ENCODE data around the gene LOXL1. TPM values are rescaled to one million over a fixed set of nuclear protein-coding genes. Genes with fewer than 3 reads are reported as not detected.

The LOXL1 gene
- total and polyA plus RNA-seq, 2 of the 13 experiments (the other 11 are each of a cell fraction or from before 2014, with no cell fraction given): 0.51 to 1.3 TPM

DNA sequence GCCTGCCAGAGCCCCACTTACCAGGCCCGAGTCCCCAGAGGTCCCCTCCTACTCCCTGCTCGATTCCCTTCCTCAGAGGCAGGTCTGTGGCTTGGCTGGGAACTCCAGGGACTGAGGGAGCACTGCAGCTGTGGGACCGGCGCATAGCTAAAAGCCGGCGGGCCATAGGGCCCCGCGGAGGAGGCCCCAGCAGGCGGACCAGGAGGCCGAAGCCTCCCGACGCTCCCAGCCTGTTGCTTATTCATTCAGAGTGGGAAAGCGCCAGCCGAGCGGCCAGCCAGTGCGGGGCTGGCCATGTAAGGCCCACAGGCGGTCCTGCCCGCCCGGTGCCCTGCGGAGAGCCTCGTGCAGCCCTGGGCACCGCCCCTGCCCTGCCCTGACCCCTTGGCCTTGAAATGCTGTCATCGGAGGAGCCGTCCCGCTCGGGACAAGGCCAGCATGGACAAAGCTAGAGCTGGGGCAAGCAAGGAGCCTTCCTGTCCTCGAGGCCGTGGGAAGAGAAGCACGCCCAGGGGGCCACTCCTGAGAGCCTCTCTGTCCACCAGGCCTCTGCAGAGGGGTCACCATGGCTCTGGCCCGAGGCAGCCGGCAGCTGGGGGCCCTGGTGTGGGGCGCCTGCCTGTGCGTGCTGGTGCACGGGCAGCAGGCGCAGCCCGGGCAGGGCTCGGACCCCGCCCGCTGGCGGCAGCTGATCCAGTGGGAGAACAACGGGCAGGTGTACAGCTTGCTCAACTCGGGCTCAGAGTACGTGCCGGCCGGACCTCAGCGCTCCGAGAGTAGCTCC, at the start of gene LOXL1 (continued):
- TF ChIP-seq, protein P1, sequence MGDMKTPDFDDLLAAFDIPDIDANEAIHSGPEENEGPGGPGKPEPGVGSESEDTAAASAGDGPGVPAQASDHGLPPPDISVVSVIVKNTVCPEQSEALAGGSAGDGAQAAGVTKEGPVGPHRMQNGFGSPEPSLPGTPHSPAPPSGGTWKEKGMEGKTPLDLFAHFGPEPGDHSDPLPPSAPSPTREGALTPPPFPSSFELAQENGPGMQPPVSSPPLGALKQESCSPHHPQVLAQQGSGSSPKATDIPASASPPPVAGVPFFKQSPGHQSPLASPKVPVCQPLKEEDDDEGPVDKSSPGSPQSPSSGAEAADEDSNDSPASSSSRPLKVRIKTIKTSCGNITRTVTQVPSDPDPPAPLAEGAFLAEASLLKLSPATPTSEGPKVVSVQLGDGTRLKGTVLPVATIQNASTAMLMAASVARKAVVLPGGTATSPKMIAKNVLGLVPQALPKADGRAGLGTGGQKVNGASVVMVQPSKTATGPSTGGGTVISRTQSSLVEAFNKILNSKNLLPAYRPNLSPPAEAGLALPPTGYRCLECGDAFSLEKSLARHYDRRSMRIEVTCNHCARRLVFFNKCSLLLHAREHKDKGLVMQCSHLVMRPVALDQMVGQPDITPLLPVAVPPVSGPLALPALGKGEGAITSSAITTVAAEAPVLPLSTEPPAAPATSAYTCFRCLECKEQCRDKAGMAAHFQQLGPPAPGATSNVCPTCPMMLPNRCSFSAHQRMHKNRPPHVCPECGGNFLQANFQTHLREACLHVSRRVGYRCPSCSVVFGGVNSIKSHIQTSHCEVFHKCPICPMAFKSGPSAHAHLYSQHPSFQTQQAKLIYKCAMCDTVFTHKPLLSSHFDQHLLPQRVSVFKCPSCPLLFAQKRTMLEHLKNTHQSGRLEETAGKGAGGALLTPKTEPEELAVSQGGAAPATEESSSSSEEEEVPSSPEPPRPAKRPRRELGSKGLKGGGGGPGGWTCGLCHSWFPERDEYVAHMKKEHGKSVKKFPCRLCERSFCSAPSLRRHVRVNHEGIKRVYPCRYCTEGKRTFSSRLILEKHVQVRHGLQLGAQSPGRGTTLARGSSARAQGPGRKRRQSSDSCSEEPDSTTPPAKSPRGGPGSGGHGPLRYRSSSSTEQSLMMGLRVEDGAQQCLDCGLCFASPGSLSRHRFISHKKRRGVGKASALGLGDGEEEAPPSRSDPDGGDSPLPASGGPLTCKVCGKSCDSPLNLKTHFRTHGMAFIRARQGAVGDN (CRISPR knock-in tag; IDR thresholded peaks at IDR 0.05): peak; percentile 70
- TF ChIP-seq ZNF547 (CRISPR knock-in tag; IDR thresholded peaks at IDR 0.05) (no peak), PHF5A (CRISPR knock-in tag; IDR thresholded peaks at IDR 0.05; ENCODE audit: low read depth, unreplicated experiment) (no peak), CBX1 (IDR thresholded peaks at IDR 0.05; ENCODE audit: low read depth) (no peak), HNF4G (IDR thresholded peaks at IDR 0.05; ENCODE audit: borderline replicate concordance, low read depth, low read length) (no peak), HNF4G (CRISPR knock-in tag; IDR thresholded peaks at IDR 0.05; ENCODE audit: borderline replicate concordance, low read depth) (no peak), GABPB1 (CRISPR knock-in tag; IDR thresholded peaks at IDR 0.05) (0 out of 2 replicates have a peak, but pooled peaks have one; percentile 15), NR2C2 (CRISPR knock-in tag; IDR thresholded peaks at IDR 0.05; ENCODE audit: borderline replicate concordance) (no peak), ZSCAN30 (CRISPR knock-in tag; IDR thresholded peaks at IDR 0.05) (no peak), ZNF891 (CRISPR knock-in tag; IDR thresholded peaks at IDR 0.05) (0 out of 2 replicates have a peak, but pooled peaks have one; percentile 22), ZFY (CRISPR knock-in tag; IDR thresholded peaks at IDR 0.05) (peak; percentile 44; the same call in 1 of the 2 replicates), THYN1 (CRISPR knock-in tag; IDR thresholded peaks at IDR 0.05; ENCODE audit: borderline replicate concordance, low read depth) (no peak), ZNF343 (CRISPR knock-in tag; IDR thresholded peaks at IDR 0.05) (no peak)
- TF ChIP-seq, protein P2, sequence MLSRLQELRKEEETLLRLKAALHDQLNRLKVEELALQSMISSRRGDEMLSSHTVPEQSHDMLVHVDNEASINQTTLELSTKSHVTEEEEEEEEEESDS (CRISPR knock-in tag; IDR thresholded peaks at IDR 0.05; ENCODE audit: borderline replicate concordance): no peak
- TF ChIP-seq, protein P3, sequence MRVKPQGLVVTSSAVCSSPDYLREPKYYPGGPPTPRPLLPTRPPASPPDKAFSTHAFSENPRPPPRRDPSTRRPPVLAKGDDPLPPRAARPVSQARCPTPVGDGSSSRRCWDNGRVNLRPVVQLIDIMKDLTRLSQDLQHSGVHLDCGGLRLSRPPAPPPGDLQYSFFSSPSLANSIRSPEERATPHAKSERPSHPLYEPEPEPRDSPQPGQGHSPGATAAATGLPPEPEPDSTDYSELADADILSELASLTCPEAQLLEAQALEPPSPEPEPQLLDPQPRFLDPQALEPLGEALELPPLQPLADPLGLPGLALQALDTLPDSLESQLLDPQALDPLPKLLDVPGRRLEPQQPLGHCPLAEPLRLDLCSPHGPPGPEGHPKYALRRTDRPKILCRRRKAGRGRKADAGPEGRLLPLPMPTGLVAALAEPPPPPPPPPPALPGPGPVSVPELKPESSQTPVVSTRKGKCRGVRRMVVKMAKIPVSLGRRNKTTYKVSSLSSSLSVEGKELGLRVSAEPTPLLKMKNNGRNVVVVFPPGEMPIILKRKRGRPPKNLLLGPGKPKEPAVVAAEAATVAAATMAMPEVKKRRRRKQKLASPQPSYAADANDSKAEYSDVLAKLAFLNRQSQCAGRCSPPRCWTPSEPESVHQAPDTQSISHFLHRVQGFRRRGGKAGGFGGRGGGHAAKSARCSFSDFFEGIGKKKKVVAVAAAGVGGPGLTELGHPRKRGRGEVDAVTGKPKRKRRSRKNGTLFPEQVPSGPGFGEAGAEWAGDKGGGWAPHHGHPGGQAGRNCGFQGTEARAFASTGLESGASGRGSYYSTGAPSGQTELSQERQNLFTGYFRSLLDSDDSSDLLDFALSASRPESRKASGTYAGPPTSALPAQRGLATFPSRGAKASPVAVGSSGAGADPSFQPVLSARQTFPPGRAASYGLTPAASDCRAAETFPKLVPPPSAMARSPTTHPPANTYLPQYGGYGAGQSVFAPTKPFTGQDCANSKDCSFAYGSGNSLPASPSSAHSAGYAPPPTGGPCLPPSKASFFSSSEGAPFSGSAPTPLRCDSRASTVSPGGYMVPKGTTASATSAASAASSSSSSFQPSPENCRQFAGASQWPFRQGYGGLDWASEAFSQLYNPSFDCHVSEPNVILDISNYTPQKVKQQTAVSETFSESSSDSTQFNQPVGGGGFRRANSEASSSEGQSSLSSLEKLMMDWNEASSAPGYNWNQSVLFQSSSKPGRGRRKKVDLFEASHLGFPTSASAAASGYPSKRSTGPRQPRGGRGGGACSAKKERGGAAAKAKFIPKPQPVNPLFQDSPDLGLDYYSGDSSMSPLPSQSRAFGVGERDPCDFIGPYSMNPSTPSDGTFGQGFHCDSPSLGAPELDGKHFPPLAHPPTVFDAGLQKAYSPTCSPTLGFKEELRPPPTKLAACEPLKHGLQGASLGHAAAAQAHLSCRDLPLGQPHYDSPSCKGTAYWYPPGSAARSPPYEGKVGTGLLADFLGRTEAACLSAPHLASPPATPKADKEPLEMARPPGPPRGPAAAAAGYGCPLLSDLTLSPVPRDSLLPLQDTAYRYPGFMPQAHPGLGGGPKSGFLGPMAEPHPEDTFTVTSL (CRISPR knock-in tag; IDR thresholded peaks at IDR 0.05; ENCODE audit: borderline replicate concordance): no peak
- TF ChIP-seq, protein P4, sequence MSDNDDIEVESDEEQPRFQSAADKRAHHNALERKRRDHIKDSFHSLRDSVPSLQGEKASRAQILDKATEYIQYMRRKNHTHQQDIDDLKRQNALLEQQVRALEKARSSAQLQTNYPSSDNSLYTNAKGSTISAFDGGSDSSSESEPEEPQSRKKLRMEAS (IDR thresholded peaks at IDR 0.05): peak; percentile 14; the same call in 1 of the 2 replicates
